Measurements from ENCODE around the gene WWTR1.

The WWTR1 gene

GRCh38 chr3:149497966-149498670 is 159.7 kb downstream of the WWTR1 start:
- DNase-seq (ENCODE audit: low read depth, low spot score): no peak

GRCh38 chr3:149496891-149497290 is 160.9 kb downstream of the WWTR1 start:
- DNase-seq (ENCODE audit: low read depth, low spot score): no peak

GRCh38 chr3:149495581-149496125 is 162.2 kb downstream of the WWTR1 start:
- no peak for DNase-seq (ENCODE audit: low read depth, low spot score)

GRCh38 chr3:149494759-149495580 is 162.9 kb downstream of the WWTR1 start:
- DNase-seq (ENCODE audit: low read depth, low spot score): no peak

- no peak for DNase-seq (ENCODE audit: low read depth, low spot score)
Measured at GRCh38 chr3:149494022-149494758, 163.6 kb downstream of the WWTR1 start.

GRCh38 chr3:149493315-149494021 is 164.4 kb downstream of the WWTR1 start:
- no peak for DNase-seq (ENCODE audit: low read depth, low spot score)

- DNase-seq (ENCODE audit: low read depth, low spot score): no peak
Measured at GRCh38 chr3:149490260-149490971, 167.4 kb downstream of the WWTR1 start.

GRCh38 chr3:149489060-149489690 is 168.7 kb downstream of the WWTR1 start:
- no peak for DNase-seq (ENCODE audit: low read depth, low spot score)

- no peak for DNase-seq (ENCODE audit: low read depth, low spot score)
Measured at GRCh38 chr3:149487598-149488197, 170.1 kb downstream of the WWTR1 start.

- no peak for DNase-seq (ENCODE audit: low read depth, low spot score)
Measured at GRCh38 chr3:149486726-149487125, 171.1 kb downstream of the WWTR1 start.

GRCh38 chr3:149481491-149481890 is 176.3 kb downstream of the WWTR1 start:
- DNase-seq (ENCODE audit: low read depth, low spot score): no peak

GRCh38 chr3:149481056-149481455 is 176.8 kb downstream of the WWTR1 start:
- DNase-seq (ENCODE audit: low read depth, low spot score): no peak

GRCh38 chr3:149480326-149481017 is 177.4 kb downstream of the WWTR1 start:
- DNase-seq (ENCODE audit: low read depth, low spot score): peak; percentile 66

GRCh38 chr3:149479621-149480325 is 178.1 kb downstream of the WWTR1 start:
- no peak for DNase-seq (ENCODE audit: low read depth, low spot score)

- no peak for DNase-seq (ENCODE audit: low read depth, low spot score)
Measured at GRCh38 chr3:149476225-149476624, 181.6 kb downstream of the WWTR1 start.

GRCh38 chr3:149475451-149476060 is 182.3 kb downstream of the WWTR1 start:
- no peak for DNase-seq (ENCODE audit: low read depth, low spot score)

- no peak for DNase-seq (ENCODE audit: low read depth, low spot score)
Measured at GRCh38 chr3:149474250-149474817, 183.5 kb downstream of the WWTR1 start, which contains the start of gene TM4SF4. TM4SF4 (plus strand) TSS chr3:149474697; CDS start chr3:149474878, 181 bp downstream.

Measured in brain pericyte (primary cell).